SU-DHL-6 (cell line): ENCODE data around the gene LRRTM4.

Experiments used
- H2AFZ ChIP-seq: fragments of 200-600 bp; sonication (generic); 2 replicates; pipeline ENCODE4 v1.6.1; 2014; ENCODE audit warnings: low read depth, mild to moderate bottlenecking, moderate library complexity, mixed read lengths, antibody characterized with exemption, low read length; ENCODE audit not compliant: severe bottlenecking
- H3F3A ChIP-seq: fragments of 200-600 bp; shearing (Covaris generic); 2 replicates; pipeline ENCODE4 v1.6.0; 2016; ENCODE audit warnings: antibody characterized with exemption, mild to moderate bottlenecking; ENCODE audit not compliant: insufficient read depth
- H3K27ac ChIP-seq: fragments of 200-600 bp; sonication (generic); 2 replicates; pipeline ENCODE4 v1.5.1; 2016; ENCODE audit warnings: low read depth, mild to moderate bottlenecking, low read length, moderate library complexity, mixed read lengths
- H3K27me3 ChIP-seq: fragments of 200-600 bp; sonication (generic), shearing (Covaris generic); 2 replicates; pipeline ENCODE4 v1.6.0; 2014; ENCODE audit warnings: mild to moderate bottlenecking, low read length
- H3K36me3 ChIP-seq: fragments of 200-600 bp; sonication (generic); 2 replicates; pipeline ENCODE4 v1.6.1; 2014; ENCODE audit warnings: mild to moderate bottlenecking, low read length, mixed read lengths
- H3K4me2 ChIP-seq: fragments of 300-600, 200-600 bp; shearing (Covaris generic), sonication (generic); 2 replicates; pipeline ENCODE4 v1.6.0; 2014; ENCODE audit warnings: low read length, low read depth, mild to moderate bottlenecking; ENCODE audit not compliant: poor library complexity, severe bottlenecking
- H3K4me3 ChIP-seq: fragments of 200-600 bp; sonication (generic); 2 replicates; pipeline ENCODE4 v1.5.1; 2014; ENCODE audit warnings: antibody characterized with exemption, low read length, mild to moderate bottlenecking, mixed read lengths; ENCODE audit not compliant: insufficient read depth, poor library complexity, severe bottlenecking
- H3K79me2 ChIP-seq: fragments of 200-600 bp; sonication (generic); 2 replicates; pipeline ENCODE4 v1.6.1; 2014; ENCODE audit warnings: mild to moderate bottlenecking, low read length, moderate library complexity; ENCODE audit not compliant: insufficient read depth
- H3K9ac ChIP-seq: fragments of 200-600 bp; sonication (generic); 2 replicates; pipeline ENCODE4 v1.7.0; 2014; ENCODE audit warnings: mild to moderate bottlenecking, low read length
- H3K9me2 ChIP-seq: fragments of 200-600 bp; sonication (generic); replicated peaks from 2 replicates; pipeline ENCODE4 v1.6.1; 2014; ENCODE audit warnings: low read length; ENCODE audit not compliant: insufficient read depth
- H3K9me3 ChIP-seq: fragments of 200-600 bp; sonication (generic); 2 replicates; pipeline ENCODE4 v1.6.1; 2014; ENCODE audit warnings: low read length, mixed read lengths; ENCODE audit not compliant: insufficient read depth
- H4K20me1 ChIP-seq: fragments of 200-600 bp; sonication (generic); 2 replicates; pipeline ENCODE4 v1.6.1; 2014; ENCODE audit warnings: low read depth, mild to moderate bottlenecking, antibody characterized with exemption, low read length, moderate library complexity, mixed read lengths
- EZH2phosphoT487 ChIP-seq: fragments of 200-600 bp; sonication (generic), shearing (Covaris generic); conservative IDR thresholded peaks from 2 replicates; pipeline ENCODE4 v1.6.1; 2018; ENCODE audit warnings: mild to moderate bottlenecking, antibody characterized with exemption, low read length, moderate library complexity, mixed read lengths
- TF ChIP-seq, protein P1 (sequence below): fragments of 200-600 bp; sonication (generic); IDR thresholded peaks from one replicate; pipeline ENCODE4 v1.5.1; 2017; ENCODE audit warnings: antibody characterized with exemption, mild to moderate bottlenecking, low read length, moderate library complexity; ENCODE audit not compliant: insufficient read depth, poor library complexity, severe bottlenecking

The LRRTM4 gene

DNA sequence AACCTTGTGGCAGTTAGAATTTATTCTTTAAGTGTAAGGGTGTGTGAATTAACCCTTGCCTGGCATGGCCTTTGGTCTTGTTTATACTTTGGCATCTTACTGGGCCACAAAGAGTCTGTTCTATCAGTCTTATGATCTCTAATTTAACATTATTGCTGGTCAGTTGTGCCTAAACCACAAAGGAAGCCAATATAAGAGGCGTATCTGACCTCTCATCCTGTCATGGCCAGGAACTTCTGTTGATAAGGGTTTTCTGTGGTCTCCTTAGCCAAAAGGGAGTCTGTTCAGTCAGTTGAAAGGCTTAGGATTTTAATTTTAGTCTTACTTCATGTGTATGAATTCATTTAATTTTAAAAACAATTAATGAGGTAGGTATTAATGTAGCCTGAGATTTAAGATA lies 127.2 kb downstream of the LRRTM4 start:
- Histone ChIP-seq H3K79me2 (no peaks in the 10 kb centered on the region), H3K9ac (no peak overlapping the region), H3K27me3 (no peaks in the 10 kb centered on the region), H2AFZ (no peak overlapping the region), H3K27ac (no peak overlapping the region), H3K4me2 (no peak overlapping the region), H3K9me3 (peaks cover 3% of the 10 kb centered on the region; the same call in 1 of the 2 replicates), H3F3A (no peaks in the 10 kb centered on the region), H3K36me3 (no peaks in the 10 kb centered on the region), H3K9me2 (no peaks in the 10 kb centered on the region), H3K4me3 (no peak overlapping the region), H4K20me1 (no peaks in the 10 kb centered on the region)
- TF ChIP-seq, protein P1, sequence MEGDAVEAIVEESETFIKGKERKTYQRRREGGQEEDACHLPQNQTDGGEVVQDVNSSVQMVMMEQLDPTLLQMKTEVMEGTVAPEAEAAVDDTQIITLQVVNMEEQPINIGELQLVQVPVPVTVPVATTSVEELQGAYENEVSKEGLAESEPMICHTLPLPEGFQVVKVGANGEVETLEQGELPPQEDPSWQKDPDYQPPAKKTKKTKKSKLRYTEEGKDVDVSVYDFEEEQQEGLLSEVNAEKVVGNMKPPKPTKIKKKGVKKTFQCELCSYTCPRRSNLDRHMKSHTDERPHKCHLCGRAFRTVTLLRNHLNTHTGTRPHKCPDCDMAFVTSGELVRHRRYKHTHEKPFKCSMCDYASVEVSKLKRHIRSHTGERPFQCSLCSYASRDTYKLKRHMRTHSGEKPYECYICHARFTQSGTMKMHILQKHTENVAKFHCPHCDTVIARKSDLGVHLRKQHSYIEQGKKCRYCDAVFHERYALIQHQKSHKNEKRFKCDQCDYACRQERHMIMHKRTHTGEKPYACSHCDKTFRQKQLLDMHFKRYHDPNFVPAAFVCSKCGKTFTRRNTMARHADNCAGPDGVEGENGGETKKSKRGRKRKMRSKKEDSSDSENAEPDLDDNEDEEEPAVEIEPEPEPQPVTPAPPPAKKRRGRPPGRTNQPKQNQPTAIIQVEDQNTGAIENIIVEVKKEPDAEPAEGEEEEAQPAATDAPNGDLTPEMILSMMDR, result no peak
- TF ChIP-seq EZH2phosphoT487, result no peak

DNA sequence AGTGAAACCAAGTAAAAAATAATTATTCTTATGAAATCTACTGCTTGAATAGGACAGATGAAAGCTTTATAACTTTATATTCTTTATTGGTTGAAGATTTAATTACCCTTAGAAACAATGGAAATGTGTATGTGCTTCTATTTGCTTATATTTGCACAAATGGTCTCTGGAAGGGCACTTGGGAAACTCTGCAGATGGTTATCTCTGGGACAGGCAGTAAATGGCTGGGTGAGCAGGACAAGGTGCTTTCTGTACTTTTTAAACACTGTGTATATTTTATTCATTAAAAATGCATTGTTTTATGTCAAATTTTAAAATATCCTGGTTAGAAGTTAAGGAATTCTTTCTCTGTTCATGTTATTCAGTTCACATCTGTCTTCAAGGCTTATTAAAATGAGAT lies 131.1 kb downstream of the LRRTM4 start:
- Histone ChIP-seq H3K79me2 (no peaks in the 10 kb centered on the region), H3K4me3 (no peak overlapping the region), H3F3A (no peaks in the 10 kb centered on the region), H4K20me1 (no peaks in the 10 kb centered on the region), H2AFZ (no peak overlapping the region), H3K9ac (no peak overlapping the region), H3K9me3 (no peaks in the 10 kb centered on the region), H3K9me2 (no peaks in the 10 kb centered on the region), H3K36me3 (no peaks in the 10 kb centered on the region), H3K27me3 (no peaks in the 10 kb centered on the region), H3K27ac (no peak overlapping the region), H3K4me2 (no peak overlapping the region)
- TF ChIP-seq, protein P1, result no peak
- no peak for TF ChIP-seq EZH2phosphoT487

DNA sequence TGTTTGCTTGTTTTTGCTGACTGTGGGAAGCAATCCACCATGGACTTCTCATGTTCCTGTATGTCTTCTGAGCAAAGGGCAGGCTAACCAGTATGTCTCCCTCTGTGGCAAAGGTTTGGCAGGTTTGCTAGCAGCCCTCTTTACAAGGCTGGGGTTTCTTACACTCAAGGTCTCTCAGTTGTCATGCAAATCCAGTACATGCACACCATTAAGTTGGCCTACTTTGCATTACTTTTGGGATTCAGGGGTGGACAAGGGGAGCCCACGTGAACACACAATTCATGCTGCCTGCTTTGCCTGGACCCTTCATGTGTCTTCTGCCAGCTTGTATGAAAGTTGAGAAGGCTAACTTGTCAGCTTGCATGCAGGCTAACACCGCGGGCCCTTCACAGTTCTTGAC lies 134.9 kb downstream of the LRRTM4 start:
- Histone ChIP-seq H3K27me3 (no peaks in the 10 kb centered on the region), H3K9ac (no peak overlapping the region), H3K4me2 (no peak overlapping the region), H3F3A (no peaks in the 10 kb centered on the region), H4K20me1 (no peaks in the 10 kb centered on the region), H3K9me3 (0 out of 2 replicates have a peak, but pooled peaks cover 4% of the 10 kb centered on the region), H2AFZ (no peak overlapping the region), H3K36me3 (no peaks in the 10 kb centered on the region), H3K4me3 (no peak overlapping the region), H3K9me2 (no peaks in the 10 kb centered on the region), H3K79me2 (no peaks in the 10 kb centered on the region), H3K27ac (no peak overlapping the region)
- TF ChIP-seq EZH2phosphoT487, result no peak
- TF ChIP-seq, protein P1, result no peak
